IPS-15b (cell line): ENCODE results near the gene FGF14.
"Not testable (repeated sequence)": the region's sequence is repeated elsewhere in the genome, so short reads cannot be mapped to it uniquely, and the experiment has no call there.

ENCODE experiments used
- H3K27me3 ChIP-seq: one replicate; pipeline ENCODE4 v1.6.1; 2013; ENCODE audit warnings: low read length; ENCODE audit not compliant: control insufficient read depth, insufficient read depth
- H3K36me3 ChIP-seq: one replicate; pipeline ENCODE4 v1.6.1; 2013; ENCODE audit warnings: low read length; ENCODE audit not compliant: control insufficient read depth, insufficient read depth
- H3K4me1 ChIP-seq: one replicate; pipeline ENCODE4 v1.6.1; 2013; ENCODE audit warnings: mild to moderate bottlenecking, low read length; ENCODE audit not compliant: control insufficient read depth, insufficient read depth
- H3K4me3 ChIP-seq: one replicate; pipeline ENCODE4 v1.5.1; 2013; ENCODE audit warnings: low read depth, low read length
- H3K9ac ChIP-seq: one replicate; pipeline ENCODE4 v1.6.1; 2013; ENCODE audit warnings: low read depth, mild to moderate bottlenecking, low read length
- H3K9me3 ChIP-seq: one replicate; pipeline ENCODE4 v1.6.1; 2013; ENCODE audit warnings: mild to moderate bottlenecking, low read length; ENCODE audit not compliant: control insufficient read depth, insufficient read depth

Gene FGF14

DNA sequence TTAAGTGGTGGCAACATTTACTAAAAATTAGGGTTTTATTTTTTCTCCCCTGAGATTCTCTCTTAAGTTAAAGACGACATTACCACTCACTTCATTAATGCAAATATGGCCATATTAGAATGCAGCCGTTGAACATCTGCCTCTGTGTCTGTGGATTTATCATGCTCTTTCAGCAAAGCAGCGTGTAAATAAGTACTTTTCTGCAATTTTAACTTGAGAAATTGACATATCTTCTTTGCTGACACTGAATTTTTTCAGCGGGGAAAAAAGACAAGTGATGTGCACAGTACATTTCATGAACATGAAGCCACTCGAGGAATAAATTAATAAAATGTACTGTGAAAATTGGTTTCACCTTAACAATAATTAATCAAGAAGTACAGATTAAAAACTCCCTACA is 543.0 kb downstream of the FGF14 start:
- H3K4me1 ChIP-seq, result no peaks in the 10 kb centered on the region
- no peaks in the 10 kb centered on the region for H3K36me3 ChIP-seq
- H3K27me3 ChIP-seq, result no peaks in the 10 kb centered on the region
- no peaks in the 10 kb centered on the region for H3K9me3 ChIP-seq
- H3K9ac ChIP-seq, result no peak overlapping the region
- H3K4me3 ChIP-seq, result no peak overlapping the region

DNA sequence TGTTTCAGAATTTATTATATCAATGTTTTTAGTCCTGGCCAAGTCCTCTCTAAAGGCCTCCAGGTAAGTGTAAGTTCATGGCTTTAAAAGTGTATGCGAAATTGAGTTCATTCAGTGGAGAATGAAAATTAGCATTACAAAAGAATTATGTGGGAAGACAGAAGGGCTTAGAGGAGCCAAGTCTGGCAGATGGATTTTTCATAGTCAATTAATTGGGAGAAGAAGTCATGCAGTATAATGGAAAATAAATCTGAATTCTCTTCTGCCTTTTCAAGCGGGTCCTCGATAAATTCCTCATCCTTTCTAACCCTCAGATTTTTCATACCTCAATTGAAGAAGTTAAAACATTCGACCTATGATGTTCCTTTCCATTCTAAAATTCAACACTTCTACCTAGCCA is 555.1 kb downstream of the FGF14 start:
- no peaks in the 10 kb centered on the region for H3K27me3 ChIP-seq
- no peaks in the 10 kb centered on the region for H3K9me3 ChIP-seq
- peaks cover 3% of the 10 kb centered on the region for H3K4me1 ChIP-seq
- H3K4me3 ChIP-seq, result no peak overlapping the region
- H3K9ac ChIP-seq, result no peak overlapping the region
- H3K36me3 ChIP-seq, result no peaks in the 10 kb centered on the region

DNA sequence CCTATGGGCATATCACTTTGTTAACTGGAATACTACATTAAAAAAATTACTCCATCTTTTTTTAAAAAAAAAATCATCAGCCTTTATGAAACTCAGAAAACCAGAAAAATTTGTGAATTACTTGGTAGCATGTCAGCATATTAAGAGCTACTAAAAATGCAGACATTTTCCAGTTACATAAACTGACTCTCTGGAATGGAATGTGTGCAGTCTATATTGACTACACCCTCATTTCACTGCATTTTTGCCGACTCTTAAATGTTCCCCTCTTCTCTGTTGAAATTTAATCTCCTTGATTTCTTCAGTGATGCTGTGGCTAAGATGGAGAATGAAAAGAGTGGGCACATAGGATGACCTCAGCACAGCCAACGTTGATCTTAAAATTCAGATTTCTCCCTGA is 555.6 kb downstream of the FGF14 start:
- Histone ChIP-seq H3K36me3 (no peaks in the 10 kb centered on the region), H3K4me3 (no peak overlapping the region), H3K9ac (no peak overlapping the region), H3K4me1 (peaks cover 3% of the 10 kb centered on the region), H3K27me3 (no peaks in the 10 kb centered on the region), H3K9me3 (no peaks in the 10 kb centered on the region)

DNA sequence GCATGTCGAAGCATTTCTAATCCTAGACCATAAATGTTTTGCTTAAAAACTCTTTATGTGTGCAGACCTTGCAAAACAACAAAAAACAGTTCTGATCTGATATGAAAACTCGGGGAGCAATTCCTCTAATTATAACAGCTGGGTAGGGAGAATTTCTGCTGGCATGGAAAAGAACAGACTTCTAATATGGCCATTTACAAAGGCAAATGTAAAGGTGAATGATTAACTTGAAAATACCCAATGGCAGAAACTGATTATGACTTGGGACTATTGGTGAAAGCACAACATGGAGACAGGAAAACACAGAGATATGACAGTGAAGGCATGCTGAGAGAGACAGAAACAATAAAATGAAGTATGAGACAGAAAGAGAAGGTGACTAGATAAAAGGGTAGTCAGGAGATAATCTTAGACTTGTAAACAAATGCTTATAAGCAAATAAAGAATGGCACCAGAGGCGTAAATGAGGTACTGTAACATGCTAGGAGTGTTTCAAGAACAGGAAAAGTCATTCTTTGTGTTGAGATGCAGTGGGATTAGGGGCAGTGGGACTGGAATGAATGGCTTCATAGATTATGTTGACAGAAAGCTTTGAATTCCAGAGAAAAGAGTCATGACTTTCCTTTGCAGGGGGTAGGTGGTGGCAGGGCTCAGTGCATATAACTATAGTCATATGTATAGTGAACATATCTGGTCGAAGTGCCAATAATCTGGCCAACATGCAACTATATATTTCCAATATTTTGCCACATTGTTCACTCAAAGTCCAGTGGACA is 556.4 kb downstream of the FGF14 start:
- H3K9me3 ChIP-seq, result no peaks in the 10 kb centered on the region
- H3K36me3 ChIP-seq, result no peaks in the 10 kb centered on the region
- H3K4me3 ChIP-seq, result no peak overlapping the region
- H3K4me1 ChIP-seq, result peaks cover 3% of the 10 kb centered on the region
- H3K27me3 ChIP-seq, result no peaks in the 10 kb centered on the region
- H3K9ac ChIP-seq, result no peak overlapping the region

GRCh38 chr13:101841698-101842097 is 560.1 kb downstream of the FGF14 start:
- H3K9ac ChIP-seq, result no peak overlapping the region
- H3K4me1 ChIP-seq, result peaks cover 3% of the 10 kb centered on the region
- H3K36me3 ChIP-seq, result no peaks in the 10 kb centered on the region
- H3K27me3 ChIP-seq, result no peaks in the 10 kb centered on the region
- H3K4me3 ChIP-seq, result no peak overlapping the region
- no peaks in the 10 kb centered on the region for H3K9me3 ChIP-seq

DNA sequence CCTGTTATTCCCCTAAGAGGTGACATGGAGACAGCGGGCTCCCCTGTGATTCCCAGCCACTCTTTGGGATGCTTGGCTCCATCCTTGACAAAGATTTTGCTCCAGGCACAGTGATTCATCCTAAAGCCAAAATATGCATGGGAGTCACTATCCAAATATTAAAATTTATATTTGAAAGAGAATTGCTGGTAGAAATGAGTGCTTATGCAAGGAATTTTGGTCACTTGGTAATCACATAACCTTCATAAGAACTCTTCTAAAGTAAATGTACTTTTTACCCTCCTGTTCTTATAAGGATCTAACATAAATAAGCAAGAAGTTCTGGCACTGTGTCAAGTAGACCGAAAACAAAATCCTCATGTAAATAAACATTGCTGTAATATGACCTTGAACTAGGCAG is 563.5 kb downstream of the FGF14 start:
- H3K36me3 ChIP-seq, result no peaks in the 10 kb centered on the region
- H3K4me3 ChIP-seq, result no peak overlapping the region
- H3K9me3 ChIP-seq, result no peaks in the 10 kb centered on the region
- H3K27me3 ChIP-seq, result no peaks in the 10 kb centered on the region
- H3K4me1 ChIP-seq, result no peaks in the 10 kb centered on the region
- no peak overlapping the region for H3K9ac ChIP-seq

GRCh38 chr13:101837778-101838177 is 564.1 kb downstream of the FGF14 start:
- not testable (repeated sequence) for H3K27me3 ChIP-seq, H3K36me3 ChIP-seq, H3K9me3 ChIP-seq, H3K9ac ChIP-seq, H3K4me1 ChIP-seq, H3K4me3 ChIP-seq

GRCh38 chr13:101837288-101837687 is 564.6 kb downstream of the FGF14 start:
- H3K27me3 ChIP-seq, result no peaks in the 10 kb centered on the region
- no peaks in the 10 kb centered on the region for H3K4me1 ChIP-seq
- H3K4me3 ChIP-seq, result no peak overlapping the region
- H3K9me3 ChIP-seq, result no peaks in the 10 kb centered on the region
- H3K9ac ChIP-seq, result no peak overlapping the region
- no peaks in the 10 kb centered on the region for H3K36me3 ChIP-seq

DNA sequence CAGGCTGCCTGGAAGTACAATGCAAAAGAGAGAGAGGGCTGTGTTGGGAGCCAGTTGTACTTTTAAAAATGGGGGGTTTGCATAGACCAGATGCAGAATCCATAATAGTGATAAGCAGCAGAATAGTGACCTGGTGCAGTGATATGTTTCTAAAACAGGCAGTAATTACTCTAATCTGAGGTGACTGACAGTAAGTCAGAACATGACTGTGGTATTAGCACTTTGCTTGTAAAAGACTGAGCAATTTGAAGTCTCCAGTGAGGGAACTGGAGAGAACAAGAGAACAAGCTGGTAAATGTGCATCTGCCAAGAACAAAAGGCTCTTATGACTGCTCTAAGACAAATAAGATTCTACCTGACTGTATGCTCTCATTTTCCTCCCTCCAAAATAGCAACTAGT is 565.9 kb downstream of the FGF14 start:
- H3K9me3 ChIP-seq, result no peaks in the 10 kb centered on the region

GRCh38 chr13:101833671-101834070 is 568.2 kb downstream of the FGF14 start:
- Histone ChIP-seq H3K4me1 (no peaks in the 10 kb centered on the region), H3K36me3 (no peaks in the 10 kb centered on the region), H3K9me3 (no peaks in the 10 kb centered on the region), H3K4me3 (no peak overlapping the region), H3K9ac (no peak overlapping the region), H3K27me3 (no peaks in the 10 kb centered on the region)

More for the DNA sequence above, 565.9 kb downstream of the FGF14 start:
- Histone ChIP-seq H3K4me3 (no peak overlapping the region), H3K9ac (no peak overlapping the region), H3K4me1 (no peaks in the 10 kb centered on the region), H3K36me3 (no peaks in the 10 kb centered on the region), H3K27me3 (no peaks in the 10 kb centered on the region)

GRCh38 chr13:101830035-101830434 is 571.8 kb downstream of the FGF14 start:
- no peaks in the 10 kb centered on the region for H3K27me3 ChIP-seq
- no peak overlapping the region for H3K9ac ChIP-seq
- H3K9me3 ChIP-seq, result no peaks in the 10 kb centered on the region
- H3K4me3 ChIP-seq, result no peak overlapping the region
- H3K36me3 ChIP-seq, result no peaks in the 10 kb centered on the region
- H3K4me1 ChIP-seq, result no peaks in the 10 kb centered on the region

- no peak overlapping the region for H3K9ac ChIP-seq
- H3K4me1 ChIP-seq, result no peaks in the 10 kb centered on the region
- H3K36me3 ChIP-seq, result no peaks in the 10 kb centered on the region
- no peaks in the 10 kb centered on the region for H3K9me3 ChIP-seq
- H3K27me3 ChIP-seq, result no peaks in the 10 kb centered on the region
- no peak overlapping the region for H3K4me3 ChIP-seq
These were observed 572.4 kb downstream of the FGF14 start for GRCh38 chr13:101829484-101829883.
